ENCODE results near the gene SLC2A6.

- TF ChIP-seq POLR2AphosphoS5 (IDR thresholded peaks at IDR 0.05) (no peak), CTCF (IDR thresholded peaks at IDR 0.05) (no peak), POLR2A (IDR thresholded peaks at IDR 0.05) (no peak), EP300 (IDR thresholded peaks at IDR 0.05) (no peak)
Measured at GRCh38 chr9:133493428-133493827, 14.5 kb upstream of the SLC2A6 start.
